GM21381 (cell line): ENCODE measurements around the gene TSC22D4.
"Not testable (repeated sequence)": the region's sequence is repeated elsewhere in the genome, so short reads cannot be mapped to it uniquely, and the experiment has no call there.

ENCODE experiments used
- ATAC-seq: cut with Tn5 transposase; IDR thresholded peaks from one replicate; pipeline ENCODE4 v1.9.1; 2021; ENCODE audit warnings: mild to moderate bottlenecking, moderate library complexity; ENCODE audit not compliant: unreplicated experiment

TSC22D4 gene

GRCh38 chr7:100476101-100476780 lies 2.8 kb downstream of the TSC22D4 start:
- ATAC-seq = no peak

- ATAC-seq = no peak
These were observed 3.5 kb downstream of the TSC22D4 start for GRCh38 chr7:100475549-100475948.

GRCh38 chr7:100472854-100473499 lies 6.0 kb downstream of the TSC22D4 start:
- no peak for ATAC-seq

GRCh38 chr7:100472121-100472851 lies 6.7 kb downstream of the TSC22D4 start:
- ATAC-seq = no peak

GRCh38 chr7:100471021-100471420 lies 8.0 kb downstream of the TSC22D4 start:
- no peak for ATAC-seq

GRCh38 chr7:100469227-100470044 lies 9.6 kb downstream of the TSC22D4 start:
- ATAC-seq = no peak

GRCh38 chr7:100467638-100468373 lies 11.2 kb downstream of the TSC22D4 start:
- no peak for ATAC-seq

GRCh38 chr7:100466653-100467605 lies 12.1 kb downstream of the TSC22D4 start:
- ATAC-seq = no peak

GRCh38 chr7:100465702-100466311 lies 13.2 kb downstream of the TSC22D4 start:
- ATAC-seq = no peak

- ATAC-seq = no peak
These were observed 13.7 kb downstream of the TSC22D4 start for GRCh38 chr7:100465299-100465698.

GRCh38 chr7:100464791-100465190 lies 14.2 kb downstream of the TSC22D4 start:
- no peak for ATAC-seq

GRCh38 chr7:100464210-100464660 lies 14.8 kb downstream of the TSC22D4 start, which contains the start of gene SPACDR:
Gene SPACDR, minus strand, starts transcription at chr7:100464260. Its CDS starts 235 bp downstream, at chr7:100464025.
- no peak for ATAC-seq

GRCh38 chr7:100457033-100457432 lies 22.0 kb downstream of the TSC22D4 start:
- ATAC-seq = no peak

GRCh38 chr7:100456562-100456961 lies 22.5 kb downstream of the TSC22D4 start:
- no peak for ATAC-seq

- ATAC-seq = no peak
These were observed 23.8 kb downstream of the TSC22D4 start for GRCh38 chr7:100455206-100455605.

- ATAC-seq = not testable (repeated sequence)
These were observed 25.2 kb downstream of the TSC22D4 start for GRCh38 chr7:100453854-100454253.

- ATAC-seq = no peak
These were observed 26.5 kb downstream of the TSC22D4 start for GRCh38 chr7:100452513-100452912.

GRCh38 chr7:100449190-100449795 lies 29.7 kb downstream of the TSC22D4 start:
- ATAC-seq = no peak
